Measurements from ENCODE around the gene LCP1.

Gene LCP1

DNA sequence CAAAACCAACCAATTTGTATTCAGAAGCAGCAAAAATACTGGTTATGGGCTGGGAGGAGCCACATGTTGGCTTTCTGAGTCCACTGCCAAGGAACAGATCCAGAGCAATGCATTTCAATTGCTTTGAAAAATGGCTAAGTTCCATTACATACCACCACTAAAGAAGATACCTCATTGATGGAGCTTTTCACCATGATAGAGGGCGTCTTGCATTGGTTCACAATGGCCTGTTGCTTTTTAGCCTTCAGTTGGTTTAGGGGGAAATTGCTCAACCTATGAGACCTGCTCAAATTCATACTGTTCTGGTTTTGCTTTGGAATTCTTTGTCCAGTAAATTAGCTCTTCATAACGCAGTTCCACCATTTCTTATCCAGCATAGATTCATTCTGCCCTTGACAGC is 55.9 kb downstream of the LCP1 start:
- Histone ChIP-seq H3K36me3 (ENCODE audit: control insufficient read depth, insufficient read depth, low read length) (no peaks in the 10 kb centered on the region), H3K79me2 (no peaks in the 10 kb centered on the region), H3K4me3 (ENCODE audit: low read depth, low read length) (no peak overlapping the region), H3K4me1 (peaks cover 2% of the 10 kb centered on the region), H3K27ac (no peak overlapping the region), H3K27me3 (ENCODE audit: control insufficient read depth, insufficient read depth, low read length) (no peaks in the 10 kb centered on the region), H2AFZ (no peak overlapping the region), H3K9me3 (ENCODE audit: control insufficient read depth, low read length) (no peaks in the 10 kb centered on the region), H3K4me2 (ENCODE audit: low read length) (no peak overlapping the region), H3K9ac (no peak overlapping the region)
- no peak for TF ChIP-seq CTCF (IDR thresholded peaks at IDR 0.05)

GRCh38 chr13:46124967-46125933 is 56.7 kb downstream of the LCP1 start:
- H3K4me1 ChIP-seq: peaks cover 6% of the 10 kb centered on the region
- H2AFZ ChIP-seq: no peak overlapping the region
- H3K27ac ChIP-seq: no peak overlapping the region
- H3K9ac ChIP-seq: no peak overlapping the region
- no peak for TF ChIP-seq CTCF (IDR thresholded peaks at IDR 0.05)
- H3K79me2 ChIP-seq: no peaks in the 10 kb centered on the region
- H3K36me3 ChIP-seq (ENCODE audit: control insufficient read depth, insufficient read depth, low read length): no peaks in the 10 kb centered on the region
- no peaks in the 10 kb centered on the region for H3K9me3 ChIP-seq (ENCODE audit: control insufficient read depth, low read length)
- H3K4me3 ChIP-seq (ENCODE audit: low read depth, low read length): no peak overlapping the region
- no peak overlapping the region for H3K4me2 ChIP-seq (ENCODE audit: low read length)
- no peaks in the 10 kb centered on the region for H3K27me3 ChIP-seq (ENCODE audit: control insufficient read depth, insufficient read depth, low read length)

DNA sequence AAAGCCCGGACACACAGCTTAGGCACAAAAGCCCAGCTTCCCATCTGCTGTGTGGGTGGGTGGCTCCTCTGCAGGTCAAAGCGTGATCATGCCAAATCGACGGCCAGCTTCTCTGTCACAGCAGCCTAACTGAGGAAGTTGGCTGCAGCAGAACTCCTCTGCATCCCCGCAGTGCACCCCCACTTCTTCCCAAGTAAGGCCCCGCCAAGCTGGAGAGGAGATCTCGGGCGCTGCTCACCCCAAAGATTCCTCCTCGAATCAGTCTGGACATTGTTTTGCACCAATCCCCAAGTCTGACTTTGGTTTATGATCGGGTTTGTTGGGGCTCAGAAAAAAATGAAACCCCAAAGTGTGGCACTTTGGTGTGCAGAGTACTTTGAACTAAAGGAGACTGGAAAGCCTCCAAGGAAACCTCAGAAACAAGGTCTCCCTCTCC is 57.4 kb downstream of the LCP1 start:
- Histone ChIP-seq H3K9me3 (ENCODE audit: control insufficient read depth, low read length) (no peaks in the 10 kb centered on the region), H3K27me3 (ENCODE audit: control insufficient read depth, insufficient read depth, low read length) (no peaks in the 10 kb centered on the region), H3K4me2 (ENCODE audit: low read length) (no peak overlapping the region), H3K9ac (no peak overlapping the region), H2AFZ (no peak overlapping the region), H3K36me3 (ENCODE audit: control insufficient read depth, insufficient read depth, low read length) (no peaks in the 10 kb centered on the region), H3K27ac (no peak overlapping the region), H3K4me1 (peaks cover 9% of the 10 kb centered on the region), H3K4me3 (ENCODE audit: low read depth, low read length) (no peak overlapping the region), H3K79me2 (no peaks in the 10 kb centered on the region)
- no peak for TF ChIP-seq CTCF (IDR thresholded peaks at IDR 0.05)

DNA sequence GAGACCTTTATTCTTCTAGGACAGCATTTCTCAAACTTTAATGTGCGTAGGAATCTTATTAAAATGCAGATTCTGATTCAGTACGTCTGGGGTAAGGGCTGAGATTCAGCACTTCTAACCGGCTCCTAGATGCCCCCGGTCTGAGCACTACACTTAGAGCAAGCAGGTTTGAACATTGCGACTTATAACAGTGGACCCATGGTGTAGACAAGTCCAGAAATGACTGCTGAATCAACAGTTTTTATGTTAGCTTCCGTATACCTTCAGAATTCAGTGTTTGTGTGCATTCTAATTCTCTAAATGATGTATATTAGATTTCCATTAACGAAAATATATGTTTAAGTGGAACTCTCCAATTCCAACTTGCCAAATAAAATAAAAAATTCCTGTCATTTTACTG is 59.7 kb downstream of the LCP1 start:
- Histone ChIP-seq H3K79me2 (no peaks in the 10 kb centered on the region), H3K9ac (no peak overlapping the region), H3K27ac (no peak overlapping the region), H2AFZ (no peak overlapping the region), H3K4me1 (peaks cover 9% of the 10 kb centered on the region), H3K4me2 (ENCODE audit: low read length) (no peak overlapping the region), H3K4me3 (ENCODE audit: low read depth, low read length) (no peak overlapping the region), H3K27me3 (ENCODE audit: control insufficient read depth, insufficient read depth, low read length) (no peaks in the 10 kb centered on the region), H3K36me3 (ENCODE audit: control insufficient read depth, insufficient read depth, low read length) (no peaks in the 10 kb centered on the region), H3K9me3 (ENCODE audit: control insufficient read depth, low read length) (no peaks in the 10 kb centered on the region)
- no peak for TF ChIP-seq CTCF (IDR thresholded peaks at IDR 0.05)
